GM12878 (cell line): Measurements from ENCODE around the gene ADCYAP1.

ENCODE experiments used
- CBX3 ChIP-seq: fragments of 200-600 bp; sonication (generic); IDR thresholded peaks from 2 replicates; pipeline ENCODE4 v1.6.1; 2016; ENCODE audit warnings: low read depth, borderline replicate concordance
- ESRRA ChIP-seq: IDR thresholded peaks from 2 replicates; pipeline ENCODE4 v1.6.1; 2012; ENCODE audit warnings: mild to moderate bottlenecking, low read length, improper control_type of control experiment
- HDGF ChIP-seq: fragments of 450-650 bp; IDR thresholded peaks from 2 replicates; pipeline ENCODE4 v1.6.1; 2016; ENCODE audit warnings: antibody characterized with exemption
- POLR2A ChIP-seq: IDR thresholded peaks from 2 replicates; pipeline ENCODE4 v1.6.1; 2011; ENCODE audit warnings: low read depth, mild to moderate bottlenecking, low read length
- SMC3 ChIP-seq: IDR thresholded peaks from 2 replicates; pipeline ENCODE4 v1.6.1; 2011; ENCODE audit warnings: low read length, improper control_type of control experiment, borderline replicate concordance
- SPI1 ChIP-seq: IDR thresholded peaks from 2 replicates; pipeline ENCODE4 v1.6.1; 2011; ENCODE audit warnings: low read depth, mild to moderate bottlenecking, low read length, moderate library complexity, borderline replicate concordance; ENCODE audit not compliant: insufficient read depth
- SUPT20H ChIP-seq: IDR thresholded peaks from 2 replicates; pipeline ENCODE4 v1.6.1; 2011; ENCODE audit warnings: low read depth, mild to moderate bottlenecking, low read length, moderate library complexity, borderline replicate concordance; ENCODE audit not compliant: control insufficient read depth
- ZNF24 ChIP-seq: fragments of 450-650 bp; IDR thresholded peaks from 2 replicates; pipeline ENCODE4 v1.6.1; 2017; ENCODE audit warnings: antibody characterized with exemption, mild to moderate bottlenecking
- TF ChIP-seq, protein P1 (sequence below), 3 experiments: IDR thresholded peaks in 2 of 3; conservative IDR thresholded peaks in 1 of 3; 2 replicates each; pipeline ENCODE4 v1.5.1; 2011; ENCODE audit warnings: low read depth in 3 of 3, low read length in 3 of 3, mild to moderate bottlenecking in 3 of 3, control low read depth in 2 of 3, moderate library complexity in 2 of 3, inconsistent platforms in 1 of 3, mixed read lengths in 1 of 3; ENCODE audit not compliant: control insufficient read depth in 2 of 3, insufficient read depth in 1 of 3; ENCODE audit errors: extremely low read depth in 1 of 3

GRCh38 chr18:886076-886475 lies 18.6 kb upstream of the ADCYAP1 start:
- TF ChIP-seq ZNF24, result no peak
- no peak for TF ChIP-seq SMC3
- TF ChIP-seq, protein P1, sequence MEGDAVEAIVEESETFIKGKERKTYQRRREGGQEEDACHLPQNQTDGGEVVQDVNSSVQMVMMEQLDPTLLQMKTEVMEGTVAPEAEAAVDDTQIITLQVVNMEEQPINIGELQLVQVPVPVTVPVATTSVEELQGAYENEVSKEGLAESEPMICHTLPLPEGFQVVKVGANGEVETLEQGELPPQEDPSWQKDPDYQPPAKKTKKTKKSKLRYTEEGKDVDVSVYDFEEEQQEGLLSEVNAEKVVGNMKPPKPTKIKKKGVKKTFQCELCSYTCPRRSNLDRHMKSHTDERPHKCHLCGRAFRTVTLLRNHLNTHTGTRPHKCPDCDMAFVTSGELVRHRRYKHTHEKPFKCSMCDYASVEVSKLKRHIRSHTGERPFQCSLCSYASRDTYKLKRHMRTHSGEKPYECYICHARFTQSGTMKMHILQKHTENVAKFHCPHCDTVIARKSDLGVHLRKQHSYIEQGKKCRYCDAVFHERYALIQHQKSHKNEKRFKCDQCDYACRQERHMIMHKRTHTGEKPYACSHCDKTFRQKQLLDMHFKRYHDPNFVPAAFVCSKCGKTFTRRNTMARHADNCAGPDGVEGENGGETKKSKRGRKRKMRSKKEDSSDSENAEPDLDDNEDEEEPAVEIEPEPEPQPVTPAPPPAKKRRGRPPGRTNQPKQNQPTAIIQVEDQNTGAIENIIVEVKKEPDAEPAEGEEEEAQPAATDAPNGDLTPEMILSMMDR (IDR thresholded peaks at IDR 0.05 in 2 of 3, conservative IDR thresholded peaks at IDR 0.05 in 1 of 3; ENCODE audit: control insufficient read depth in 2 of 3, extremely low read depth in 1 of 3, insufficient read depth in 1 of 3, low read depth in 3 of 3, low read length in 3 of 3), result no peak
- TF ChIP-seq HDGF, result no peak
- TF ChIP-seq SPI1, result no peak
- TF ChIP-seq POLR2A, result no peak
- no peak for TF ChIP-seq ESRRA
- TF ChIP-seq SUPT20H, result no peak
- no peak for TF ChIP-seq CBX3
